HG02763 (cell line): Measurements from ENCODE around the gene RSPH9.

Experiments used
- ATAC-seq: cut with Tn5 transposase; IDR thresholded peaks from one replicate; pipeline ENCODE4 v1.9.1; 2021; ENCODE audit warnings: mild to moderate bottlenecking, moderate library complexity; ENCODE audit not compliant: unreplicated experiment

The RSPH9 gene

GRCh38 chr6:43707767-43708166 is 62.9 kb downstream of the RSPH9 start:
- ATAC-seq: no peak

GRCh38 chr6:43708860-43709653 is 64.2 kb downstream of the RSPH9 start:
- no peak for ATAC-seq

- no peak for ATAC-seq
Observed at GRCh38 chr6:43709654-43710303, 64.9 kb downstream of the RSPH9 start.

GRCh38 chr6:43710576-43710975 is 65.7 kb downstream of the RSPH9 start:
- ATAC-seq: no peak

GRCh38 chr6:43712579-43712978 is 67.7 kb downstream of the RSPH9 start:
- no peak for ATAC-seq

- no peak for ATAC-seq
Observed at GRCh38 chr6:43713643-43714310, 68.9 kb downstream of the RSPH9 start.

- ATAC-seq: peak; percentile 30
Observed at GRCh38 chr6:43714311-43715055, 69.6 kb downstream of the RSPH9 start.

GRCh38 chr6:43715056-43715788 is 70.4 kb downstream of the RSPH9 start:
- peak; percentile 87 for ATAC-seq

GRCh38 chr6:43716099-43716498 is 71.3 kb downstream of the RSPH9 start:
- ATAC-seq: no peak

- ATAC-seq: no peak
Observed at GRCh38 chr6:43717389-43717788, 72.6 kb downstream of the RSPH9 start.

- no peak for ATAC-seq
Observed at GRCh38 chr6:43717822-43718221, 73.0 kb downstream of the RSPH9 start.

GRCh38 chr6:43718387-43719105 is 73.7 kb downstream of the RSPH9 start:
- ATAC-seq: no peak

GRCh38 chr6:43719511-43719910 is 74.7 kb downstream of the RSPH9 start:
- no peak for ATAC-seq

GRCh38 chr6:43720999-43721398 is 76.2 kb downstream of the RSPH9 start:
- ATAC-seq: no peak
